Measurements from ENCODE around the gene CCNC.

Gene CCNC

GRCh38 chr6:99575544-99576227, 7.2 kb upstream of the CCNC start:
- TF ChIP-seq FOXP2 (optimal IDR thresholded peaks at IDR 0.05; ENCODE audit: borderline replicate concordance, extremely low read depth, extremely low read length, insufficient read depth), result no peak
- no peak for TF ChIP-seq REST (IDR thresholded peaks at IDR 0.05; ENCODE audit: insufficient read depth in 1 of 2, low read depth in 2 of 2, low read length in 2 of 2)
- no peak for TF ChIP-seq TAF1 (IDR thresholded peaks at IDR 0.05; ENCODE audit: borderline replicate concordance, insufficient read depth, low read length)
- no peak for TF ChIP-seq POLR2AphosphoS5 (IDR thresholded peaks at IDR 0.05; ENCODE audit: low read depth, low read length)
- TF ChIP-seq SIN3A (IDR thresholded peaks at IDR 0.05; ENCODE audit: borderline replicate concordance, insufficient read depth, low read length), result no peak

- no peak for TF ChIP-seq POLR2AphosphoS5 (IDR thresholded peaks at IDR 0.05; ENCODE audit: low read depth, low read length)
- TF ChIP-seq FOXP2 (optimal IDR thresholded peaks at IDR 0.05; ENCODE audit: borderline replicate concordance, extremely low read depth, extremely low read length, insufficient read depth), result no peak
- TF ChIP-seq REST (IDR thresholded peaks at IDR 0.05; ENCODE audit: insufficient read depth in 1 of 2, low read depth in 2 of 2, low read length in 2 of 2), result no peak
- no peak for TF ChIP-seq SIN3A (IDR thresholded peaks at IDR 0.05; ENCODE audit: borderline replicate concordance, insufficient read depth, low read length)
- no peak for TF ChIP-seq TAF1 (IDR thresholded peaks at IDR 0.05; ENCODE audit: borderline replicate concordance, insufficient read depth, low read length)
These were observed 5.6 kb upstream of the CCNC start for GRCh38 chr6:99573980-99574617.

DNA sequence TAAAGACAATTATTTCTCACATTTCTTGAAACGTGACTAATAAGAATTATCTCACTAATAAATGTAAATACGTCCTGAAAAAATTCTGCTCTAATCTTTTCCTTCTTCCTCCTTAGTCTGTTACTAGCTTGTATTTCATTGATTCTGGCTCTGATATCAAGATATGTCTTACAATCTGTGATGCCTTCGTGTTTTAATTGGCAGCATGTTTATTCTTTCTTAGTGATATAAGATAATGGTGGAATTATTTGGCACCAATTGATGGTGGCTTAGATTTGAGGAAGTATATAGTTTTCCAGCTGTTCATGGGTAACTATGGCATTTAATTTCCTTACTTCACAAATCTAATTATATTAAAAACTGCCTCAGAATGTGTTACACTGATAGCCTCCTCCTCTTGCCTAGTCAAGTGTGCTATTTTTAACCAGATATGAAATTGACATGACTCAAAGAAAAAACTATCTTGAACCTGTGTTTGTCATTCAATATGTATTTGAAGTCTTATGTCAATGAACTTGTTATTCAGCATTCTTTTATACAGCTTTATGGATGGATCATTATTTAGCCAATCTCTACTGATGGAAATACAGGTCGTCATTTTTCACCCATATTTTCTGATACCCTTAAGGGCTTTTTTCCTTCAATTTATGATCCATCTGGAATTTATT, 5.3 kb downstream of the CCNC start:
- TF ChIP-seq REST (IDR thresholded peaks at IDR 0.05; ENCODE audit: insufficient read depth in 1 of 2, low read depth in 2 of 2, low read length in 2 of 2) (no peak), FOXP2 (optimal IDR thresholded peaks at IDR 0.05; ENCODE audit: borderline replicate concordance, extremely low read depth, extremely low read length, insufficient read depth) (no peak), POLR2AphosphoS5 (IDR thresholded peaks at IDR 0.05; ENCODE audit: low read depth, low read length) (no peak), SIN3A (IDR thresholded peaks at IDR 0.05; ENCODE audit: borderline replicate concordance, insufficient read depth, low read length) (no peak), TAF1 (IDR thresholded peaks at IDR 0.05; ENCODE audit: borderline replicate concordance, insufficient read depth, low read length) (no peak)

DNA sequence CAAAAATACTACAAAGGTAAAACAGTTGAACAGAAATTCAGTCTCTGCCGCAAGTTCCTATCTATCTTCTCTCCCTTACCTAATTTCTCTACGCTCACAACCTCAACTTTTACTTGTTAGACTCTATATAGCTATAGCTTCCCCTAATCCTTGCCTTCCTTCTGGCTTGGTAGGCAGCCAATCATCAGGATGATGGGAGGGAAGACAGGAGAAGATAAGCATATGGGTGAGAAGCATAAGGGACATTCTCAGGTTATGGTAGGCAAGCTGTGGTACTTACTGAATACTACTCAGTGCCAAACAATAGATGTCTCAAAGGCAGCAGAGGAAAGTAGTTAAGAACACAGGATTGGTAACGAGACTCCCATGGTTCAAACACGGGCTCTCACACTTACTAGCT, 7.8 kb downstream of the CCNC start:
- TF ChIP-seq SIN3A (IDR thresholded peaks at IDR 0.05; ENCODE audit: borderline replicate concordance, insufficient read depth, low read length), result no peak
- TF ChIP-seq REST (IDR thresholded peaks at IDR 0.05; ENCODE audit: insufficient read depth in 1 of 2, low read depth in 2 of 2, low read length in 2 of 2), result no peak
- TF ChIP-seq TAF1 (IDR thresholded peaks at IDR 0.05; ENCODE audit: borderline replicate concordance, insufficient read depth, low read length), result no peak
- TF ChIP-seq POLR2AphosphoS5 (IDR thresholded peaks at IDR 0.05; ENCODE audit: low read depth, low read length), result no peak
- TF ChIP-seq FOXP2 (optimal IDR thresholded peaks at IDR 0.05; ENCODE audit: borderline replicate concordance, extremely low read depth, extremely low read length, insufficient read depth), result no peak
